IPS-18a (cell line): ENCODE measurements around the gene CIAO1.
"Not testable (repeated sequence)": the region's sequence is repeated elsewhere in the genome, so short reads cannot be mapped to it uniquely, and the experiment has no call there.

Experiments used
- H3K27ac ChIP-seq: one replicate; pipeline ENCODE4 v1.5.1; 2013; ENCODE audit warnings: low read length
- H3K27me3 ChIP-seq: one replicate; pipeline ENCODE4 v1.6.1; 2013; ENCODE audit warnings: mild to moderate bottlenecking, low read length; ENCODE audit not compliant: control insufficient read depth, insufficient read depth
- H3K36me3 ChIP-seq: one replicate; pipeline ENCODE4 v1.6.1; 2013; ENCODE audit warnings: low read depth, low read length; ENCODE audit not compliant: control insufficient read depth
- H3K4me1 ChIP-seq: one replicate; pipeline ENCODE4 v1.6.1; 2013; ENCODE audit warnings: low read depth, low read length; ENCODE audit not compliant: control insufficient read depth
- H3K4me3 ChIP-seq: one replicate; pipeline ENCODE4 v1.5.1; 2013; ENCODE audit warnings: low read length
- H3K9ac ChIP-seq: one replicate; pipeline ENCODE4 v1.6.1; 2013; ENCODE audit warnings: mild to moderate bottlenecking, low read length, moderate library complexity
- H3K9me3 ChIP-seq: one replicate; pipeline ENCODE4 v1.6.1; 2013; ENCODE audit warnings: low read depth, low read length; ENCODE audit not compliant: control insufficient read depth

The CIAO1 gene

GRCh38 chr2:96265840-96266679, at the start of gene CIAO1, which contains the start of gene TMEM127:
CIAO1 (plus strand) TSS chr2:96266225; CDS start chr2:96266351, 126 bp downstream.
TMEM127 (minus strand) TSS chr2:96265997; CDS start chr2:96265381, 616 bp downstream.
- H3K36me3 ChIP-seq = peaks cover 23% of the 10 kb centered on the region

DNA sequence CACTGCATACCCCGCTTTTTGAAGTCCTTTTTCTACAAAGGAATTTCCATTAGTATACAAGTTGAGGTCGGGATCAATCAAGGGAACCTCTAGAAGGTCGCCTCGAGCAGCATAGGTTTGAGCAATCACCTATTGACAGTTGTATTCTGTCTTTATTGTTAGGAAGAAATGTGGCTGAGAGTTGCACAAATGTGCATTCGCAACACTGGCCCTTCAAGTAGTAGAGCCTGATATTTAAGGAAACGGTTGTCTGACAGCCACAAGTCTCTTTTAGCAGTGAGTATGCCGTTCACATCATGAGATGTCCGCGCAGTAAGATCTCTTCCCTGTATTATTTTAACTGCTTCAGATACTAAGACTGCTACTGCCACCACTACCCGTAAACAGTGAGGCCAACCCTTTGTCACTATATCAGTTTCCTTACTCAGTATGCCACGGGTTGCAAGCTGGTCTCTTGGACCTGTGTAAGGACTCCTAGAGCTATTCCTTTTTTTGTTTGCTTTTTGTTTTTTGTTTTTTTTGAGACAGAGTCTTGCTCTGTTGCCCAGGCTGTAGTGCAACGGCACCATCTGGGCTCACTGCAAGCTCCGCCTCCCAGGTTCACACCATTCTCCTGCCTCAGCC, 47.4 kb upstream of the CIAO1 start:
- Histone ChIP-seq H3K27me3 (no peaks in the 10 kb centered on the region), H3K4me1 (no peaks in the 10 kb centered on the region), H3K4me3 (no peak overlapping the region), H3K9me3 (no peaks in the 10 kb centered on the region), H3K27ac (no peak overlapping the region), H3K9ac (no peak overlapping the region), H3K36me3 (no peaks in the 10 kb centered on the region)

More at GRCh38 chr2:96265840-96266679, at the start of gene CIAO1, which contains the start of gene TMEM127:
- peak within 1 kb of the TSS; percentile 77 for H3K9ac ChIP-seq
- no peaks in the 10 kb centered on the region for H3K9me3 ChIP-seq
- no peak within 1 kb of the TSS for H3K27ac ChIP-seq
- peaks cover 4% of the 10 kb centered on the region for H3K4me1 ChIP-seq
- H3K4me3 ChIP-seq = peak within 1 kb of the TSS; percentile 99
- no peaks in the 10 kb centered on the region for H3K27me3 ChIP-seq

- H3K36me3 ChIP-seq, H3K4me3 ChIP-seq, H3K9ac ChIP-seq, H3K4me1 ChIP-seq, H3K27ac ChIP-seq, H3K27me3 ChIP-seq, H3K9me3 ChIP-seq: not testable (repeated sequence)
Observed at GRCh38 chr2:96219959-96220358, 46.1 kb upstream of the CIAO1 start.

GRCh38 chr2:96221106-96221505, 44.9 kb upstream of the CIAO1 start:
- H3K27ac ChIP-seq = not testable (repeated sequence)

GRCh38 chr2:96225016-96225533, 41.0 kb upstream of the CIAO1 start:
- H3K36me3 ChIP-seq = no peaks in the 10 kb centered on the region
- no peak overlapping the region for H3K27ac ChIP-seq
- no peak overlapping the region for H3K4me3 ChIP-seq
- no peaks in the 10 kb centered on the region for H3K27me3 ChIP-seq
- H3K9ac ChIP-seq = no peak overlapping the region
- no peaks in the 10 kb centered on the region for H3K4me1 ChIP-seq
- no peaks in the 10 kb centered on the region for H3K9me3 ChIP-seq

More at GRCh38 chr2:96221106-96221505, 44.9 kb upstream of the CIAO1 start:
- H3K27me3 ChIP-seq, H3K4me1 ChIP-seq, H3K9ac ChIP-seq, H3K4me3 ChIP-seq, H3K9me3 ChIP-seq, H3K36me3 ChIP-seq: not testable (repeated sequence)

- Histone ChIP-seq H3K4me3 (no peak overlapping the region), H3K36me3 (no peaks in the 10 kb centered on the region), H3K9ac (no peak overlapping the region), H3K27me3 (no peaks in the 10 kb centered on the region), H3K27ac (no peak overlapping the region), H3K9me3 (no peaks in the 10 kb centered on the region), H3K4me1 (no peaks in the 10 kb centered on the region)
Observed at GRCh38 chr2:96231316-96231715, 34.7 kb upstream of the CIAO1 start.

GRCh38 chr2:96233436-96233835, 32.6 kb upstream of the CIAO1 start:
- H3K9ac ChIP-seq = no peak overlapping the region
- no peaks in the 10 kb centered on the region for H3K9me3 ChIP-seq
- no peaks in the 10 kb centered on the region for H3K36me3 ChIP-seq
- H3K27ac ChIP-seq = no peak overlapping the region
- H3K27me3 ChIP-seq = no peaks in the 10 kb centered on the region
- H3K4me3 ChIP-seq = no peak overlapping the region
- H3K4me1 ChIP-seq = no peaks in the 10 kb centered on the region

GRCh38 chr2:96233880-96234316, 32.1 kb upstream of the CIAO1 start:
- H3K9ac ChIP-seq = no peak overlapping the region
- H3K4me3 ChIP-seq = no peak overlapping the region
- H3K27ac ChIP-seq = no peak overlapping the region
- H3K36me3 ChIP-seq = no peaks in the 10 kb centered on the region
- H3K4me1 ChIP-seq = no peaks in the 10 kb centered on the region
- H3K27me3 ChIP-seq = no peaks in the 10 kb centered on the region
- H3K9me3 ChIP-seq = no peaks in the 10 kb centered on the region

DNA sequence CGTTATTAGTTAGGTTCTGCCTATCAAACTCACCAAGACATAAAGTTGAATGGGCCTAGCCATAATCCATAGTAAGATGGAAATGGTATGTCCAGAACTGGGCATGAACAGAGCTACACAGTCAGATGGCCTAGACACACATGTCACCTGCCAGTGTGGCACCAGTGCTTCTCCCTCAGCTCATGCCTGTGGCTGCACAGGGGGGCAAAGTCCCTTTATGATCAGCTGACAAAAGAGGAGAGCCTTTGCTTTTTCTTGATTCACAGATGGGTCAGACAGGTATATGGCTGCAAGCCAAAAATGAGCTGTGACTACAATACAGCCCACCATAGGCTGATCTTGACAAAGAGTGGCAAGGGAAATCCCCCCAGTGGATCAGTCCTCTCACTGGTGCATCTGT, 29.1 kb upstream of the CIAO1 start:
- H3K9me3 ChIP-seq = no peaks in the 10 kb centered on the region
- H3K27ac ChIP-seq = no peak overlapping the region
- no peaks in the 10 kb centered on the region for H3K36me3 ChIP-seq
- H3K4me1 ChIP-seq = no peaks in the 10 kb centered on the region
- no peaks in the 10 kb centered on the region for H3K27me3 ChIP-seq
- no peak overlapping the region for H3K9ac ChIP-seq
- H3K4me3 ChIP-seq = no peak overlapping the region

DNA sequence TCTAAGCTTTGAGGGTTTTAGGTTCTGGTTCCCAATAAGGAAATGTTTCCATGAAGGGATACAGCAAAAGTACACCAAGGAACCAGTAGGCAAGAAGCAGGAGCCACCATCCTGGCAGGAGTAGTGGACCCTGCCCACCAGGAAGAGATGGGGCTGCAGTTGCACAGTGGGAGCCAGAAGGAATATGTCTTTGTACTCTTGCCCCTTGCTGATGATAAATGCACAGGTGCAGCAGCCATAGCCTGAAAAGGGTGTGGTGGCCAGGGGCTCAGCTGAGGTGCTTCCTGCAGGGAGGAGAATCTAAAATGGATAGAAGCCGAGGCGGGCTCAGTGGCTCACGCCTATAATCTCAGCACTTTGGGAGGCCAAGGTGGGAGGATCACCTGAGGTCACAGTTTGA, 27.8 kb upstream of the CIAO1 start:
- no peak overlapping the region for H3K4me3 ChIP-seq
- no peaks in the 10 kb centered on the region for H3K9me3 ChIP-seq
- H3K27ac ChIP-seq = no peak overlapping the region
- no peaks in the 10 kb centered on the region for H3K36me3 ChIP-seq
- H3K9ac ChIP-seq = no peak overlapping the region
- H3K27me3 ChIP-seq = no peaks in the 10 kb centered on the region
- no peaks in the 10 kb centered on the region for H3K4me1 ChIP-seq

GRCh38 chr2:96239091-96239490, 26.9 kb upstream of the CIAO1 start:
- H3K27ac ChIP-seq = no peak overlapping the region
- no peaks in the 10 kb centered on the region for H3K27me3 ChIP-seq
- no peak overlapping the region for H3K9ac ChIP-seq
- H3K4me1 ChIP-seq = no peaks in the 10 kb centered on the region
- no peaks in the 10 kb centered on the region for H3K9me3 ChIP-seq
- H3K4me3 ChIP-seq = no peak overlapping the region
- no peaks in the 10 kb centered on the region for H3K36me3 ChIP-seq
